Esophagus muscularis mucosa (tissue), 4 donors: Measurements from ENCODE around the gene AMPD1. TPM values are rescaled to one million over a fixed set of nuclear protein-coding genes. Genes with fewer than 3 reads are reported as not detected.

Source experiments
- DNase-seq: peaks from one replicate; pipeline ENCODE4 v3.0.0-alpha.2; 2017; ENCODE audit errors: extremely low spot score
- H3K27ac ChIP-seq, 4 donors: fragments of 200-600 bp; sonication (generic); replicated peaks in 1 of 4; 1 replicate in 3 of 4; 2 replicates in 1 of 4; pipeline ENCODE4 v1.5.1; 2016 to 2019; ENCODE audit warnings: mild to moderate bottlenecking in 1 of 4
- H3K27me3 ChIP-seq, 4 donors: fragments of 200-600 bp; sonication (generic); one replicate each; pipeline versions ENCODE4 v1.5.1 to v1.6.0; 2016 to 2019
- H3K36me3 ChIP-seq, 4 donors: fragments of 200-600 bp; sonication (generic); one replicate each; pipeline ENCODE4 v1.5.1; 2016 to 2019
- H3K4me1 ChIP-seq, 4 donors: fragments of 200-600 bp; sonication (generic); one replicate each; pipeline ENCODE4 v1.5.1; 2016 to 2019
- H3K4me3 ChIP-seq, 4 donors: fragments of 200-600 bp; sonication (generic); 1 replicate in 2 of 4; 2 replicates in 2 of 4; pipeline ENCODE4 v1.5.1; 2016 to 2019; ENCODE audit warnings: mild to moderate bottlenecking in 4 of 4, moderate library complexity in 1 of 4
- H3K9me3 ChIP-seq, 4 donors: fragments of 200-600 bp; sonication (generic); 1 replicate in 3 of 4; 2 replicates in 1 of 4; pipeline ENCODE4 v1.5.1; 2016 to 2019
- CTCF ChIP-seq, 3 experiments: fragments of 200-600 bp in 2 of 3; fragments of 450-650 bp in 1 of 3; sonication (generic) in 2 of 3; IDR thresholded peaks; one replicate each; pipeline ENCODE4 v1.5.1; 2017 to 2019; ENCODE audit warnings: antibody characterized with exemption in 3 of 3, mild to moderate bottlenecking in 2 of 3, moderate library complexity in 1 of 3
- EP300 ChIP-seq: sonication (generic); formaldehyde crosslinking; IDR thresholded peaks from one replicate; pipeline ENCODE4 v1.6.1; 2017; ENCODE audit warnings: antibody characterized with exemption
- POLR2A ChIP-seq: fragments of 450-650 bp; IDR thresholded peaks from one replicate; pipeline ENCODE4 v1.6.1; 2017; ENCODE audit warnings: antibody characterized with exemption, moderate library complexity, mild to moderate bottlenecking, low read depth
- POLR2AphosphoS5 ChIP-seq, 2 donors: sonication (generic); formaldehyde crosslinking; IDR thresholded peaks; one replicate each; pipeline ENCODE4 v1.6.1; 2017; ENCODE audit warnings: antibody characterized with exemption in 2 of 2
- WGBS: methylation state at CpG from one replicate; pipeline ENCODE4 v1.1.5; 2018; 5-methylcytosine and 5-hydroxymethylcytosine counted together
- intact Hi-C: fragments of 100-400 bp; cut with DNase I; formaldehyde crosslinking; loops from one replicate; pipeline ENCODE4 v1.15.1; 2023
- total RNA-seq, 4 donors: library from RNA; depleted of rRNA; stranded (reverse); fragments of >200 nt; gene quantifications; one replicate each; pipeline versions ENCODE4 v1.1.0 to v1.2.1, GENCODE V29; 2016

AMPD1 gene
- total RNA-seq, 4 donors from 2014 or later, result not detected

- H3K36me3 ChIP-seq, result no peaks in the 10 kb centered on the region
- no peaks in the 10 kb centered on the region for H3K4me1 ChIP-seq
- H3K9me3 ChIP-seq, result no peaks in the 10 kb centered on the region
- H3K27me3 ChIP-seq, result peaks cover 0 to 14% (median 0%) of the 10 kb centered on the region in 4 donors
- WGBS, result 83% methylated on average over 9 of the region's 9 CpGs
- H3K27ac ChIP-seq, result no peak overlapping the region
- intact Hi-C loops, result no loop called here
- no peak for TF ChIP-seq CTCF (IDR thresholded peaks at IDR 0.05)
- TF ChIP-seq POLR2A, result no peak
- no peak for TF ChIP-seq POLR2AphosphoS5 (IDR thresholded peaks at IDR 0.05)
- no peak for TF ChIP-seq EP300
- DNase-seq, result no peak
- no peak overlapping the region for H3K4me3 ChIP-seq
These were observed 621 bp downstream of the AMPD1 start for GRCh38 chr1:114694540-114695310.

- no peak overlapping the region for H3K4me3 ChIP-seq
- H3K27ac ChIP-seq, result no peak overlapping the region
- peaks cover 0 to 23% (median 0%) of the 10 kb centered on the region in 4 donors for H3K27me3 ChIP-seq
- intact Hi-C loops, result no loop called here
- H3K4me1 ChIP-seq, result no peaks in the 10 kb centered on the region
- 92% methylated on average over 3 of the region's 3 CpGs for WGBS
- TF ChIP-seq POLR2AphosphoS5 (IDR thresholded peaks at IDR 0.05) (no peak), EP300 (no peak), POLR2A (no peak), CTCF (IDR thresholded peaks at IDR 0.05) (no peak)
- no peaks in the 10 kb centered on the region for H3K9me3 ChIP-seq
- no peaks in the 10 kb centered on the region for H3K36me3 ChIP-seq
- no peak for DNase-seq
These were observed 2.4 kb downstream of the AMPD1 start for GRCh38 chr1:114692947-114693346.

- Histone ChIP-seq H3K36me3 (no peaks in the 10 kb centered on the region), H3K4me1 (no peaks in the 10 kb centered on the region), H3K9me3 (no peaks in the 10 kb centered on the region), H3K4me3 (no peak overlapping the region), H3K27ac (no peak overlapping the region), H3K27me3 (peaks cover 0 to 23% (median 0%) of the 10 kb centered on the region in 4 donors)
- TF ChIP-seq EP300 (no peak), POLR2AphosphoS5 (IDR thresholded peaks at IDR 0.05) (no peak), CTCF (IDR thresholded peaks at IDR 0.05) (no peak), POLR2A (no peak)
- DNase-seq, result no peak
- 83% methylated on average over 2 of the region's 2 CpGs for WGBS
- intact Hi-C loops, result no loop called here
These were observed 4.3 kb downstream of the AMPD1 start for GRCh38 chr1:114691061-114691460.

DNA sequence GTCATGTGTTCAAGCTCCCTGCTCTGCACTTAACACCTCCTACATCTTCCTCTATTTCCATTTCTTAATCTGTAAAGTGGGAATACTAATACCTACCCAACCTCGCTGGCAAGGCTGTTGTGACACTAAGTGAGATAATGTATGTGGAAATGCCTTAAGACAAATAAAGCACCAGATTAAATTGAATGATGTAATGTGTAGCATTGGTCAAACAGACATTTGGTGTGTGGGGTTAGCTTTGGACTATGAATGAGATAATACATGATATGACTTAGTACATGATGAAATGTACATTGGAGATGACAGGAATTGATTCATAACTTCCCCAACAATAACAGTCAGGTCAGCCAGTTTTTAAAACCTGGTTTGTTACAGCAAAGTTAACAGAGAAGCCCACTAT lies 5.2 kb downstream of the AMPD1 start:
- Histone ChIP-seq H3K27me3 (peaks cover 0 to 23% (median 0%) of the 10 kb centered on the region in 4 donors), H3K4me1 (no peaks in the 10 kb centered on the region), H3K36me3 (no peaks in the 10 kb centered on the region), H3K4me3 (no peak overlapping the region), H3K9me3 (no peaks in the 10 kb centered on the region), H3K27ac (no peak overlapping the region)
- no peak for DNase-seq
- intact Hi-C loops, result no loop called here
- 75% methylated on average over 1 of the region's 1 CpG for WGBS
- TF ChIP-seq POLR2AphosphoS5 (IDR thresholded peaks at IDR 0.05) (no peak), POLR2A (no peak), EP300 (no peak), CTCF (IDR thresholded peaks at IDR 0.05) (no peak)
